K562 (cell line): ENCODE data around the gene P2RY14. TPM values are rescaled to one million over a fixed set of nuclear protein-coding genes. Genes with fewer than 3 reads are reported as not detected.

Experiments
- ATAC-seq: fragments of 200-7000 bp; cut with Tn5 transposase; 3 replicates; pipeline ENCODE4 v1.9.1; 2020; ENCODE audit warnings: moderate library complexity
- BruUV-seq: library from RNA; stranded (reverse); fragments of 400-500 nt; replicated peaks from 2 replicates; lab custom pipeline; 2021; lab: Mats Ljungman, UMichigan
- CTCF ChIA-PET: fragments of 300-600 bp; formaldehyde crosslinking; extraction: SDS; loops from one replicate; lab custom pipeline; 2021; ENCODE audit warnings: low intra/inter-chr PET ratio; lab: Yijun Ruan, JAX
- POLR2A ChIA-PET: fragments of 300-600, 350-650 bp; sonication (Branson Sonifier 250); formaldehyde crosslinking; extraction: SDS; loops from one replicate; lab custom pipeline; 2021; ENCODE audit warnings: antibody characterized with exemption, inconsistent platforms; lab: Yijun Ruan, JAX
- DNase-seq, 4 experiments: peaks; one replicate each; pipeline versions ENCODE4 v3.0.0 to v3.0.0-alpha.2; 2011 to 2018; ENCODE audit warnings: low spot score in 3 of 4, mixed read lengths in 3 of 4; ENCODE audit errors: extremely low read depth in 1 of 4
- FAIRE-seq: peaks from 2 replicates; lab custom pipeline; 2011; peaks lifted over from hg19 to GRCh38; lab: Jason Lieb, UNC
- H2AFZ ChIP-seq: 2 replicates; pipeline ENCODE4 v1.6.0; 2011; ENCODE audit warnings: low read depth, low read length, control low read depth, inconsistent platforms
- H3K27ac ChIP-seq: fragments of 200-600 bp; 3 replicates; pipeline ENCODE4 v1.8.0; 2011; ENCODE audit warnings: low read depth, mild to moderate bottlenecking, control low read depth, inconsistent platforms, low read length, moderate library complexity, mixed read lengths; ENCODE audit errors: extremely low read depth
- H3K27me3 ChIP-seq, 2 experiments: fragments of 300-600 bp in 1 of 2; 2 replicates in 1 of 2; 3 replicates in 1 of 2; pipeline versions ENCODE4 v1.6.0 to v1.8.0; 2011; ENCODE audit warnings: inconsistent platforms in 2 of 2, low read length in 2 of 2, mild to moderate bottlenecking in 1 of 2, mixed read lengths in 1 of 2, moderate library complexity in 1 of 2; ENCODE audit not compliant: control insufficient read depth in 2 of 2, insufficient read depth in 2 of 2
- H3K36me3 ChIP-seq: fragments of 300-600 bp; 3 replicates; pipeline ENCODE4 v1.8.0; 2011; ENCODE audit warnings: mild to moderate bottlenecking, low read length, inconsistent platforms; ENCODE audit not compliant: control insufficient read depth, insufficient read depth
- H3K4me1 ChIP-seq, 2 experiments: fragments of 200-600 bp in 1 of 2; replicated peaks in 1 of 2; 2 replicates in 1 of 2; 3 replicates in 1 of 2; pipeline versions ENCODE4 v1.5.1 to v1.8.0; 2011; ENCODE audit warnings: inconsistent platforms in 2 of 2, low read length in 2 of 2, mild to moderate bottlenecking in 1 of 2, mixed read lengths in 1 of 2, moderate library complexity in 1 of 2; ENCODE audit not compliant: control insufficient read depth in 2 of 2, insufficient read depth in 2 of 2
- H3K4me2 ChIP-seq: 2 replicates; pipeline ENCODE4 v1.6.1; 2011; ENCODE audit warnings: low read length, control low read depth, inconsistent platforms, mixed read lengths; ENCODE audit not compliant: insufficient read depth
- H3K4me3 ChIP-seq: fragments of 200-600 bp; sonication (generic), shearing (Covaris generic); 2 replicates; pipeline ENCODE4 v1.5.1; 2016; ENCODE audit warnings: control low read depth, inconsistent platforms
- H3K79me2 ChIP-seq: fragments of 200-600 bp; 3 replicates; pipeline ENCODE4 v1.8.0; 2011; ENCODE audit warnings: low read length, inconsistent platforms; ENCODE audit not compliant: control insufficient read depth, insufficient read depth
- H3K9ac ChIP-seq, 2 experiments: 2 replicates each; pipeline versions ENCODE4 v1.6.0 to v1.6.1; 2011; ENCODE audit warnings: low read depth in 2 of 2, low read length in 2 of 2, control low read depth in 1 of 2, inconsistent platforms in 1 of 2, mild to moderate bottlenecking in 1 of 2, mixed read lengths in 1 of 2; ENCODE audit not compliant: insufficient read depth in 1 of 2
- H3K9me1 ChIP-seq: one replicate; pipeline ENCODE4 v1.6.0; 2011; ENCODE audit warnings: inconsistent platforms, mild to moderate bottlenecking, low read length, moderate library complexity; ENCODE audit not compliant: control insufficient read depth, insufficient read depth
- H3K9me3 ChIP-seq: replicated peaks from 2 replicates; pipeline ENCODE4 v1.5.1; 2011; ENCODE audit warnings: low read depth, low read length, inconsistent platforms; ENCODE audit not compliant: control insufficient read depth, insufficient read depth
- H4K20me1 ChIP-seq: replicated peaks from 2 replicates; pipeline ENCODE4 v1.6.1; 2011; ENCODE audit warnings: low read length, inconsistent platforms, mixed read lengths; ENCODE audit not compliant: control insufficient read depth, insufficient read depth
- BRD9 ChIP-seq: fragments of 450-650 bp; IDR thresholded peaks from 2 replicates; pipeline ENCODE4 v1.6.1; 2018; ENCODE audit warnings: low read depth; ENCODE audit not compliant: partially characterized antibody
- CBFA2T3 ChIP-seq: fragments of 450-650 bp; IDR thresholded peaks from 2 replicates; pipeline ENCODE4 v1.6.1; 2017
- GTF2E2 ChIP-seq: fragments of 200-800 bp; sonication (Bioruptor generic); IDR thresholded peaks from 2 replicates; pipeline ENCODE4 v1.6.1; 2016; ENCODE audit warnings: missing genetic modification characterization, missing compliant biosample characterization
- HDAC1 ChIP-seq, 2 experiments: fragments of 450-650 bp; IDR thresholded peaks; 2 replicates each; pipeline ENCODE4 v1.6.1; 2016 to 2017; ENCODE audit warnings: inconsistent platforms in 1 of 2, mild to moderate bottlenecking in 1 of 2, moderate library complexity in 1 of 2
- ILK ChIP-seq: fragments of 450-650 bp; IDR thresholded peaks from 2 replicates; pipeline ENCODE4 v1.6.1; 2016; ENCODE audit warnings: missing genetic modification characterization, low read depth, mild to moderate bottlenecking, missing compliant biosample characterization, moderate library complexity, borderline replicate concordance
- MYC ChIP-seq, 2 experiments: fragments of 250-450 bp in 1 of 2; sonication (Bioruptor Pico) in 1 of 2; IDR thresholded peaks; 2 replicates each; pipeline versions ENCODE4 v1.5.1 to v1.6.1; 2012 to 2021; ENCODE audit warnings: low read depth in 2 of 2, borderline replicate concordance in 1 of 2, improper control_type of control experiment in 1 of 2, low read length in 1 of 2, mild to moderate bottlenecking in 1 of 2, moderate library complexity in 1 of 2
- RBM25 ChIP-seq: fragments of 200-400 bp; formaldehyde crosslinking; IDR thresholded peaks from 2 replicates; pipeline ENCODE4 v1.6.1; 2018; ENCODE audit warnings: low read length, low read depth, moderate library complexity; ENCODE audit not compliant: severe bottlenecking
- TCF7 ChIP-seq: sonication (generic); IDR thresholded peaks from 2 replicates; pipeline ENCODE4 v1.6.1; 2016; ENCODE audit warnings: antibody characterized with exemption, borderline replicate concordance
- ZNF175 ChIP-seq: fragments of 200-800 bp; sonication (Bioruptor generic); IDR thresholded peaks from 2 replicates; pipeline ENCODE4 v1.6.1; 2016; ENCODE audit warnings: low read depth, mild to moderate bottlenecking, missing genetic modification characterization, missing compliant biosample characterization
- ZNF311 ChIP-seq: fragments of 250-450 bp; sonication (Bioruptor Pico); IDR thresholded peaks from 2 replicates; pipeline ENCODE4 v1.4.0; 2020; ENCODE audit warnings: mild to moderate bottlenecking, moderate library complexity
- ZNF668 ChIP-seq: fragments of 250-450 bp; sonication (Bioruptor Pico); IDR thresholded peaks from 2 replicates; pipeline ENCODE4 v1.8.0; 2022; ENCODE audit warnings: mild to moderate bottlenecking, inconsistent platforms
- WGBS: fragments of 100-300 bp; shearing (Covaris generic); methylation state at CpG from one replicate; pipeline ENCODE4 v1.1.6; 2016; ENCODE audit warnings: low coverage, mixed read lengths; ENCODE audit not compliant: insufficient coverage; ENCODE audit errors: missing lambda C conversion rate; 5-methylcytosine and 5-hydroxymethylcytosine counted together
- in situ Hi-C: fragments of 300-500 bp; cut with MboI; formaldehyde crosslinking; loops from 4 replicates; pipeline ENCODE4 v1.15.0; 2018; ENCODE audit warnings: inconsistent platforms, mixed read lengths
- intact Hi-C: fragments of 100-400 bp; cut with micrococcal nuclease; formaldehyde crosslinking; loops from 2 replicates; pipeline ENCODE4 v1.14.2; 2022
- polyA plus RNA-seq, 8 experiments: library from polyadenylated mRNA; depleted of rRNA in 4 of 8; stranded (reverse) in 5 of 8; unstranded in 3 of 8; fragments of >200 nt; fragmentation: Nextera tagmentation in 2 of 8; fragmentation: Illumina TruSeq in 1 of 8; extraction: Ambion mirVana in 2 of 8; extraction: Trizol in 1 of 8; gene quantifications; 2 replicates each; pipeline versions ENCODE4 v1.2.1 to v1.2.3, GENCODE V29; 2011 to 2014; ENCODE audit warnings: inconsistent platforms in 1 of 8, missing spikeins in 1 of 8
- total RNA-seq, 7 experiments: library from RNA; depleted of rRNA in 6 of 7; stranded (reverse); fragments of >200 nt in 6 of 7; fragmentation: Illumina TruSeq in 2 of 7; extraction: Trizol in 2 of 7; gene quantifications; 2 replicates each; pipeline versions ENCODE4 v1.2.1 to v1.2.3, GENCODE V29; 2011 to 2021; ENCODE audit warnings: low replicate concordance in 1 of 7
- TF ChIP-seq, protein P1 (sequence below): fragments of 250-450 bp; sonication (Bioruptor Pico); IDR thresholded peaks from 2 replicates; pipeline ENCODE4 v1.8.0; 2021; ENCODE audit warnings: borderline replicate concordance, mild to moderate bottlenecking, moderate library complexity; ENCODE audit not compliant: poor library complexity, severe bottlenecking
- TF ChIP-seq, protein P2 (sequence below): fragments of 450-650 bp; conservative IDR thresholded peaks from 2 replicates; pipeline ENCODE4 v1.6.1; 2016; ENCODE audit warnings: missing genetic modification characterization, low read depth, mild to moderate bottlenecking, control low read depth, missing compliant biosample characterization
- TF ChIP-seq, protein P3 (sequence below): fragments of 450-650 bp; formaldehyde crosslinking; IDR thresholded peaks from 2 replicates; pipeline ENCODE4 v1.4.0; 2022; ENCODE audit warnings: missing genetic modification characterization

Gene P2RY14
- total and polyA plus RNA-seq, 9 of the 15 experiments (the other 6 are each of a cell fraction or from before 2014, with no cell fraction given) = not detected

DNA sequence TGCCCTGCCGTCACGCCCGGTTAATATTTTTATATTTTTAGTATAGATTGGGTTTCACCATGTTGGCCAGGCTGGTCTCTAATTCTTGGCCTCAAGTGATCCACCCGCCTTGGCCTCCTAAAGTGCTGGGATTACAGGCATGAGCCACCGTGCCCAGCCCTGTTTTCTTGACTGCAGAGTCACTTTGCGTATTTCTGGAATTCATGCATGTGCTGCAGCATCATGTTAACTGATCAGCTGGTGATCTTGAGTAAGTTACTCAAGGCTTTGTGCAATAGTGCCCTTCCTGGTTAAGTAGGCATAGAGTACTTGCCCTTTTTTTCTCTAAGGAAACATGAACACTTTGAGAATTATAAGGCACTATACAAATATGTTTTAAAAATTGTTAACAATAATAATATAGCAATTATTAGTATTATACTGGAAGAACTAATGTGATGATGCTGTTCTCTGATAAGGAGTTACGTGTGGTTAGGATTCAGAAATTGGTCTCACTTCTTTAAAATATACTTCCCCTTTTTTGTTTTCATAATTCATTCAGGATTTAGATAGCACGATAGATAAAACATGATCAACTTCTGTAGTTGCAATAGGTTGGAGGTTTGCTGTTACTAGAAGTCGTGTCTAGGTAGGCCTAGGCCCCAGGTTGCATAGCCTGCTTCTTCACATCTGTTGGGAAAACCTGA lies 108.9 kb downstream of the P2RY14 start:
- WGBS = 3% methylated on average over 9 of the region's 9 CpGs
- BruUV-seq = no TSS peak
- H3K27ac ChIP-seq = no peak overlapping the region
- no peak overlapping the region for H3K4me2 ChIP-seq
- ChIA-PET CTCF (interaction anchor here (0.6 to 3.0 kb wide), 4 partner anchors 23 to 1406 kb away, joined by 3 to 17 read pairs (median 3); no protein-coding TSS in a partner anchor), POLR2A (no interaction called here)
- peaks cover 4% of the 10 kb centered on the region in 2 experiments; a peak in 2 of 5 replicates for H3K27me3 ChIP-seq
- ATAC-seq (no peak), DNase-seq (no peak), FAIRE-seq (no peak)
- H3K36me3 ChIP-seq = no peaks in the 10 kb centered on the region
- intact Hi-C loops = loop anchor here (2.0 to 10.0 kb wide), 3 partner anchors 57 to 745 kb away; no protein-coding TSS in a partner anchor
- TF ChIP-seq, protein P1, sequence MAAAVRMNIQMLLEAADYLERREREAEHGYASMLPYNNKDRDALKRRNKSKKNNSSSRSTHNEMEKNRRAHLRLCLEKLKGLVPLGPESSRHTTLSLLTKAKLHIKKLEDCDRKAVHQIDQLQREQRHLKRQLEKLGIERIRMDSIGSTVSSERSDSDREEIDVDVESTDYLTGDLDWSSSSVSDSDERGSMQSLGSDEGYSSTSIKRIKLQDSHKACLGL (CRISPR knock-in tag) = no peak
- TF ChIP-seq GTF2E2 = no peak
- no peak for TF ChIP-seq ZNF311 (CRISPR knock-in tag)
- no peak for TF ChIP-seq BRD9
- TF ChIP-seq RBM25 = no peak
- no peak for TF ChIP-seq ILK
- TF ChIP-seq, protein P2, sequence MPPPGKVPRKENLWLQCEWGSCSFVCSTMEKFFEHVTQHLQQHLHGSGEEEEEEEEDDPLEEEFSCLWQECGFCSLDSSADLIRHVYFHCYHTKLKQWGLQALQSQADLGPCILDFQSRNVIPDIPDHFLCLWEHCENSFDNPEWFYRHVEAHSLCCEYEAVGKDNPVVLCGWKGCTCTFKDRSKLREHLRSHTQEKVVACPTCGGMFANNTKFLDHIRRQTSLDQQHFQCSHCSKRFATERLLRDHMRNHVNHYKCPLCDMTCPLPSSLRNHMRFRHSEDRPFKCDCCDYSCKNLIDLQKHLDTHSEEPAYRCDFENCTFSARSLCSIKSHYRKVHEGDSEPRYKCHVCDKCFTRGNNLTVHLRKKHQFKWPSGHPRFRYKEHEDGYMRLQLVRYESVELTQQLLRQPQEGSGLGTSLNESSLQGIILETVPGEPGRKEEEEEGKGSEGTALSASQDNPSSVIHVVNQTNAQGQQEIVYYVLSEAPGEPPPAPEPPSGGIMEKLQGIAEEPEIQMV (tag) = no peak
- no peak for TF ChIP-seq HDAC1 (IDR thresholded peaks at IDR 0.05)
- TF ChIP-seq, protein P3, sequence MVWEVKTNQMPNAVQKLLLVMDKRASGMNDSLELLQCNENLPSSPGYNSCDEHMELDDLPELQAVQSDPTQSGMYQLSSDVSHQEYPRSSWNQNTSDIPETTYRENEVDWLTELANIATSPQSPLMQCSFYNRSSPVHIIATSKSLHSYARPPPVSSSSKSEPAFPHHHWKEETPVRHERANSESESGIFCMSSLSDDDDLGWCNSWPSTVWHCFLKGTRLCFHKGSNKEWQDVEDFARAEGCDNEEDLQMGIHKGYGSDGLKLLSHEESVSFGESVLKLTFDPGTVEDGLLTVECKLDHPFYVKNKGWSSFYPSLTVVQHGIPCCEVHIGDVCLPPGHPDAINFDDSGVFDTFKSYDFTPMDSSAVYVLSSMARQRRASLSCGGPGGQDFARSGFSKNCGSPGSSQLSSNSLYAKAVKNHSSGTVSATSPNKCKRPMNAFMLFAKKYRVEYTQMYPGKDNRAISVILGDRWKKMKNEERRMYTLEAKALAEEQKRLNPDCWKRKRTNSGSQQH (CRISPR knock-in tag) = no peak
- TF ChIP-seq CBFA2T3 = no peak
- no peak for TF ChIP-seq ZNF668
- no peak for TF ChIP-seq MYC (IDR thresholded peaks at IDR 0.05; ENCODE audit: low read depth, low read length)
- TF ChIP-seq MYC (CRISPR knock-in tag; IDR thresholded peaks at IDR 0.05; ENCODE audit: borderline replicate concordance, low read depth) = no peak
- no peak for TF ChIP-seq ZNF175 (CRISPR knock-in tag)
- TF ChIP-seq TCF7 = no peak
- H3K4me3 ChIP-seq = no peak overlapping the region
- H3K9me1 ChIP-seq = no peaks in the 10 kb centered on the region
- in situ Hi-C loops = loop anchor here (10.0 kb wide), 1 partner anchor 115 kb away; no protein-coding TSS in a partner anchor
- no peaks in the 10 kb centered on the region for H3K9me3 ChIP-seq
- no peaks in the 10 kb centered on the region for H3K79me2 ChIP-seq
- H2AFZ ChIP-seq = no peak overlapping the region
- H3K4me1 ChIP-seq = no peaks in the 10 kb centered on the region
- no peak overlapping the region for H3K9ac ChIP-seq
- H4K20me1 ChIP-seq = no peaks in the 10 kb centered on the region
